Thyroid gland (tissue), 4 donors: ENCODE results near the gene C4B. TPM values are rescaled to one million over a fixed set of nuclear protein-coding genes. Genes with fewer than 3 reads are reported as not detected.
A peak's percentile ranks its signal among the peaks of the same experiment; 100 is the strongest.
"Not testable (repeated sequence)": the region's sequence is repeated elsewhere in the genome, so short reads cannot be mapped to it uniquely, and the experiment has no call there.

Experiments used
- DNase-seq, 2 donors: peaks; one replicate each; pipeline ENCODE4 v3.0.0-alpha.2; 2019
- H3K27ac ChIP-seq, 3 donors: fragments of 200-600 bp; sonication (generic); 1 replicate in 2 of 3; 2 replicates in 1 of 3; pipeline ENCODE4 v1.5.1; 2016 to 2019; ENCODE audit warnings: mild to moderate bottlenecking in 1 of 3, moderate library complexity in 1 of 3
- H3K27me3 ChIP-seq: fragments of 200-600 bp; sonication (generic); one replicate; pipeline ENCODE4 v1.5.1; 2019
- H3K36me3 ChIP-seq, 2 donors: fragments of 200-600 bp; sonication (generic); one replicate each; pipeline ENCODE4 v1.5.1; 2016 to 2019
- H3K4me1 ChIP-seq, 2 donors: fragments of 200-600 bp; sonication (generic); one replicate each; pipeline ENCODE4 v1.5.1; 2017 to 2019
- H3K4me3 ChIP-seq, 3 donors: fragments of 200-600 bp; sonication (generic); replicated peaks in 1 of 3; 1 replicate in 2 of 3; 2 replicates in 1 of 3; pipeline ENCODE4 v1.5.1; 2016; ENCODE audit warnings: mild to moderate bottlenecking in 1 of 3
- H3K9me3 ChIP-seq: fragments of 200-600 bp; sonication (generic); one replicate; pipeline ENCODE4 v1.5.1; 2017
- CTCF ChIP-seq, 6 experiments: fragments of 200-600 bp in 3 of 6; fragments of 450-650 bp in 3 of 6; sonication (generic) in 3 of 6; IDR thresholded peaks; one replicate each; pipeline ENCODE4 v1.5.1; 2016 to 2019; ENCODE audit warnings: antibody characterized with exemption in 6 of 6, mild to moderate bottlenecking in 2 of 6, inconsistent platforms in 1 of 6, moderate library complexity in 1 of 6
- POLR2A ChIP-seq, 2 donors: fragments of 450-650 bp; IDR thresholded peaks; one replicate each; pipeline ENCODE4 v1.6.1; 2017; ENCODE audit warnings: antibody characterized with exemption in 2 of 2, mild to moderate bottlenecking in 2 of 2, moderate library complexity in 1 of 2
- WGBS, 2 donors: methylation state at CpG; one replicate each; pipeline ENCODE4 v1.1.5; 2017; 5-methylcytosine and 5-hydroxymethylcytosine counted together
- intact Hi-C: fragments of 100-400 bp; cut with DNase I; formaldehyde crosslinking; loops from one replicate; pipeline ENCODE4 v1.15.1; 2023
- total RNA-seq, 4 donors: library from RNA; depleted of rRNA; stranded (reverse); fragments of >200 nt; gene quantifications; one replicate each; pipeline ENCODE4 v1.2.3, GENCODE V29; 2016

C4B gene
- total RNA-seq, 4 donors from 2014 or later = 233 to 370 (median 285) TPM

- Histone ChIP-seq H3K4me3 (no peak overlapping the region), H3K27me3 (no peaks in the 10 kb centered on the region), H3K4me1 (no peaks in the 10 kb centered on the region), H3K36me3 (no peaks in the 10 kb centered on the region), H3K27ac (no peak overlapping the region), H3K9me3 (no peaks in the 10 kb centered on the region)
- 92 to 93% methylated on average over 5 of the region's 5 CpGs for WGBS, 2 donors
- TF ChIP-seq POLR2A (IDR thresholded peaks at IDR 0.05) (no peak), CTCF (IDR thresholded peaks at IDR 0.05) (no peak)
- intact Hi-C loops = no loop called here
- no peak for DNase-seq
Measured at GRCh38 chr6:31978831-31979230, 35.8 kb upstream of the C4B start.

GRCh38 chr6:31979238-31979898 is 35.2 kb upstream of the C4B start:
- H3K4me1 ChIP-seq = no peaks in the 10 kb centered on the region
- 84 to 96% methylated on average over 3 of the region's 3 CpGs for whole genome bisulfite sequencing, 2 donors
- no peak for DNase-seq
- no peaks in the 10 kb centered on the region for H3K36me3 ChIP-seq
- intact Hi-C loops = no loop called here
- TF ChIP-seq POLR2A (IDR thresholded peaks at IDR 0.05) (no peak), CTCF (IDR thresholded peaks at IDR 0.05) (no peak)
- no peaks in the 10 kb centered on the region for H3K27me3 ChIP-seq
- no peak overlapping the region for H3K27ac ChIP-seq
- no peaks in the 10 kb centered on the region for H3K9me3 ChIP-seq
- H3K4me3 ChIP-seq = no peak overlapping the region

GRCh38 chr6:31980195-31980876 is 34.3 kb upstream of the C4B start:
- DNase-seq, intact Hi-C loops, H3K9me3 ChIP-seq, H3K4me3 ChIP-seq, H3K36me3 ChIP-seq, H3K4me1 ChIP-seq, H3K27me3 ChIP-seq: not testable (repeated sequence)
- H3K27ac ChIP-seq = peak overlapping the region in 1 of 3 donors; percentile 17
- WGBS, 2 donors = 90 to 92% methylated on average over 9 to 13 of the region's 13 CpGs

- H3K9me3 ChIP-seq, H3K27ac ChIP-seq, DNase-seq, H3K4me1 ChIP-seq, H3K36me3 ChIP-seq, H3K4me3 ChIP-seq, intact Hi-C loops, H3K27me3 ChIP-seq: not testable (repeated sequence)
- no CpG with 5 or more reads among the region's 5 CpGs for WGBS, 2 donors
Measured at GRCh38 chr6:31980998-31981397, 33.6 kb upstream of the C4B start.

- DNase-seq, H3K36me3 ChIP-seq, H3K4me3 ChIP-seq, H3K9me3 ChIP-seq, intact Hi-C loops, H3K27me3 ChIP-seq, H3K27ac ChIP-seq, H3K4me1 ChIP-seq: not testable (repeated sequence)
- no CpG with 5 or more reads among the region's 7 CpGs for WGBS, 2 donors
Measured at GRCh38 chr6:31981744-31982143, 32.9 kb upstream of the C4B start, which contains the start of gene C4A. Gene C4A, plus strand, starts transcription at chr6:31982057. Its CDS starts 51 bp downstream, at chr6:31982108.

GRCh38 chr6:31989363-31989762 is 25.2 kb upstream of the C4B start:
- H3K4me1 ChIP-seq, intact Hi-C loops, H3K27me3 ChIP-seq, H3K9me3 ChIP-seq, H3K4me3 ChIP-seq, H3K36me3 ChIP-seq, DNase-seq, H3K27ac ChIP-seq: not testable (repeated sequence)
- no CpG with 5 or more reads among the region's 10 CpGs for WGBS, 2 donors

- H3K27me3 ChIP-seq, H3K9me3 ChIP-seq, DNase-seq, intact Hi-C loops, H3K4me1 ChIP-seq, H3K36me3 ChIP-seq, H3K4me3 ChIP-seq, H3K27ac ChIP-seq: not testable (repeated sequence)
- WGBS, 2 donors = 96% methylated on average over 8 of the region's 14 CpGs; no CpG with 5 or more reads in 1 of the 2 donors
Measured at GRCh38 chr6:31994421-31994820, 20.2 kb upstream of the C4B start.

- not testable (repeated sequence) for DNase-seq, H3K9me3 ChIP-seq, H3K36me3 ChIP-seq
Measured at GRCh38 chr6:31996385-31996784, 18.2 kb upstream of the C4B start.

GRCh38 chr6:32002546-32003268 is 11.9 kb upstream of the C4B start:
- H3K27me3 ChIP-seq = not testable (repeated sequence)
- no CpG with 5 or more reads among the region's 15 CpGs for WGBS, 2 donors

More at GRCh38 chr6:31996385-31996784, 18.2 kb upstream of the C4B start:
- H3K4me3 ChIP-seq, intact Hi-C loops, H3K4me1 ChIP-seq, H3K27ac ChIP-seq, H3K27me3 ChIP-seq: not testable (repeated sequence)
- WGBS, 2 donors = 90% methylated on average over 6 of the region's 6 CpGs; no CpG with 5 or more reads in 1 of the 2 donors

GRCh38 chr6:32003301-32003700 is 11.3 kb upstream of the C4B start:
- intact Hi-C loops = not testable (repeated sequence)
- no CpG with 5 or more reads among the region's 7 CpGs for WGBS, 2 donors

More at GRCh38 chr6:32002546-32003268, 11.9 kb upstream of the C4B start:
- H3K4me3 ChIP-seq, H3K9me3 ChIP-seq, H3K36me3 ChIP-seq, intact Hi-C loops, DNase-seq, H3K4me1 ChIP-seq, H3K27ac ChIP-seq: not testable (repeated sequence)

More at GRCh38 chr6:32003301-32003700, 11.3 kb upstream of the C4B start:
- H3K27me3 ChIP-seq, DNase-seq, H3K36me3 ChIP-seq, H3K4me1 ChIP-seq, H3K27ac ChIP-seq, H3K9me3 ChIP-seq, H3K4me3 ChIP-seq: not testable (repeated sequence)
